GM15510 (cell line): ENCODE data around the gene KLHDC8A.

Experiments used
- POLR2A ChIP-seq: IDR thresholded peaks from 3 replicates; pipeline ENCODE4 v1.6.1; 2011; ENCODE audit warnings: borderline replicate concordance; ENCODE audit not compliant: insufficient read length; ENCODE audit errors: extremely low read depth

KLHDC8A gene

GRCh38 chr1:205374210-205375078 is 17.7 kb upstream of the KLHDC8A start:
- TF ChIP-seq POLR2A, result no peak

- no peak for TF ChIP-seq POLR2A
These were observed 17.1 kb upstream of the KLHDC8A start for GRCh38 chr1:205373798-205374175.

- no peak for TF ChIP-seq POLR2A
These were observed 16.5 kb upstream of the KLHDC8A start for GRCh38 chr1:205373022-205373797.

- no peak for TF ChIP-seq POLR2A
These were observed 15.3 kb upstream of the KLHDC8A start for GRCh38 chr1:205371871-205372660.

GRCh38 chr1:205370780-205371179 is 14.1 kb upstream of the KLHDC8A start:
- no peak for TF ChIP-seq POLR2A

GRCh38 chr1:205369701-205370123 is 13.0 kb upstream of the KLHDC8A start:
- no peak for TF ChIP-seq POLR2A

- no peak for TF ChIP-seq POLR2A
These were observed 11.8 kb upstream of the KLHDC8A start for GRCh38 chr1:205368478-205368877.

GRCh38 chr1:205365945-205366463 is 9.3 kb upstream of the KLHDC8A start:
- no peak for TF ChIP-seq POLR2A

GRCh38 chr1:205360891-205361290 is 4.2 kb upstream of the KLHDC8A start:
- TF ChIP-seq POLR2A, result no peak

GRCh38 chr1:205359771-205360565 is 3.2 kb upstream of the KLHDC8A start:
- no peak for TF ChIP-seq POLR2A

GRCh38 chr1:205358579-205358978 is 1.9 kb upstream of the KLHDC8A start:
- no peak for TF ChIP-seq POLR2A

GRCh38 chr1:205357567-205357966 is 845 bp upstream of the KLHDC8A start:
- no peak for TF ChIP-seq POLR2A

- no peak for TF ChIP-seq POLR2A
These were observed 1.7 kb downstream of the KLHDC8A start for GRCh38 chr1:205355075-205355453.
